Neuron (in vitro differentiated cells): Measurements from ENCODE around the gene TMEM178A.

Experiments used
- H2AFZ ChIP-seq: one replicate; pipeline ENCODE4 v1.6.1; 2013; ENCODE audit warnings: low read depth, mild to moderate bottlenecking, inconsistent platforms, low read length, moderate library complexity
- H3K27me3 ChIP-seq: one replicate; pipeline ENCODE4 v1.6.1; 2013; ENCODE audit warnings: low read length; ENCODE audit not compliant: insufficient read depth
- H3K36me3 ChIP-seq: one replicate; pipeline ENCODE4 v1.6.1; 2013; ENCODE audit warnings: low read length; ENCODE audit not compliant: insufficient read depth
- H3K4me1 ChIP-seq: one replicate; pipeline ENCODE4 v1.6.1; 2013; ENCODE audit warnings: low read length; ENCODE audit not compliant: insufficient read depth
- H3K4me3 ChIP-seq: 2 replicates; pipeline ENCODE4 v1.5.1; 2013; ENCODE audit warnings: mild to moderate bottlenecking, low read length, moderate library complexity
- H3K9me3 ChIP-seq: one replicate; pipeline ENCODE4 v1.6.1; 2013; ENCODE audit warnings: low read length

The TMEM178A gene

GRCh38 chr2:39730685-39731302, 65.1 kb downstream of the TMEM178A start:
- Histone ChIP-seq H3K9me3 (no peaks in the 10 kb centered on the region), H3K36me3 (no peaks in the 10 kb centered on the region), H3K4me3 (no peak overlapping the region), H3K4me1 (peaks cover 6% of the 10 kb centered on the region), H2AFZ (no peak overlapping the region), H3K27me3 (no peaks in the 10 kb centered on the region)

- no peaks in the 10 kb centered on the region for H3K9me3 ChIP-seq
- no peak overlapping the region for H3K4me3 ChIP-seq
- no peaks in the 10 kb centered on the region for H3K36me3 ChIP-seq
- H3K27me3 ChIP-seq: no peaks in the 10 kb centered on the region
- H2AFZ ChIP-seq: no peak overlapping the region
- peaks cover 13% of the 10 kb centered on the region for H3K4me1 ChIP-seq
Measured at GRCh38 chr2:39731546-39731945, 65.8 kb downstream of the TMEM178A start.

DNA sequence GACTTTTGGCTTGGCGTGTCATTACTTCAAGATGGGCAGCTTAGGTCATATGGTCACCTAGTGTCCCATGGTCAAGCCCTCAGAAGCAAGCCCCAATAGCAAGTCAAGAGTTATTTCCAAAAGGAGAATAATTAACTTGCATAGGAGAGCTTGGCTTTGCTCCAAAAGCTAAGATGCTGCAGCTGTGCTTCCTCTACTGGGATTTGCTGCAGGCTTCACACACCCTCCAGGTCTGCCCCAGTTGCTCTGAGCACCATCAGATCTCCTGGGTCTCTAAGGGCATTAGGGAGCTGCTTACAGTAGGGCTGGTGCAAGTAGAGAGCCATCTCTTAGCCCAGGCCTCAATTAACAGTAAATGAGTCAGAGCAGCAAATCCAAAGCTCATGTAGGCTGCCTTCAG, 66.8 kb downstream of the TMEM178A start:
- peaks cover 20% of the 10 kb centered on the region for H3K4me1 ChIP-seq

GRCh38 chr2:39733070-39733674, 67.5 kb downstream of the TMEM178A start:
- H3K36me3 ChIP-seq: no peaks in the 10 kb centered on the region
- H3K4me3 ChIP-seq: no peak overlapping the region
- peaks cover 20% of the 10 kb centered on the region for H3K4me1 ChIP-seq
- no peak overlapping the region for H2AFZ ChIP-seq
- no peaks in the 10 kb centered on the region for H3K27me3 ChIP-seq
- H3K9me3 ChIP-seq: no peaks in the 10 kb centered on the region

More for the DNA sequence above, 66.8 kb downstream of the TMEM178A start:
- no peak overlapping the region for H2AFZ ChIP-seq
- no peaks in the 10 kb centered on the region for H3K9me3 ChIP-seq
- H3K36me3 ChIP-seq: no peaks in the 10 kb centered on the region
- H3K27me3 ChIP-seq: no peaks in the 10 kb centered on the region
- H3K4me3 ChIP-seq: no peak overlapping the region

- H3K4me3 ChIP-seq: no peak overlapping the region
- H3K36me3 ChIP-seq: no peaks in the 10 kb centered on the region
- H2AFZ ChIP-seq: no peak overlapping the region
- H3K27me3 ChIP-seq: no peaks in the 10 kb centered on the region
- H3K9me3 ChIP-seq: no peaks in the 10 kb centered on the region
- peaks cover 20% of the 10 kb centered on the region for H3K4me1 ChIP-seq
Measured at GRCh38 chr2:39734445-39734844, 68.7 kb downstream of the TMEM178A start.

- no peaks in the 10 kb centered on the region for H3K36me3 ChIP-seq
- no peak overlapping the region for H3K4me3 ChIP-seq
- no peaks in the 10 kb centered on the region for H3K9me3 ChIP-seq
- H3K4me1 ChIP-seq: peaks cover 20% of the 10 kb centered on the region
- H2AFZ ChIP-seq: no peak overlapping the region
- no peaks in the 10 kb centered on the region for H3K27me3 ChIP-seq
Measured at GRCh38 chr2:39735648-39736047, 69.9 kb downstream of the TMEM178A start.

DNA sequence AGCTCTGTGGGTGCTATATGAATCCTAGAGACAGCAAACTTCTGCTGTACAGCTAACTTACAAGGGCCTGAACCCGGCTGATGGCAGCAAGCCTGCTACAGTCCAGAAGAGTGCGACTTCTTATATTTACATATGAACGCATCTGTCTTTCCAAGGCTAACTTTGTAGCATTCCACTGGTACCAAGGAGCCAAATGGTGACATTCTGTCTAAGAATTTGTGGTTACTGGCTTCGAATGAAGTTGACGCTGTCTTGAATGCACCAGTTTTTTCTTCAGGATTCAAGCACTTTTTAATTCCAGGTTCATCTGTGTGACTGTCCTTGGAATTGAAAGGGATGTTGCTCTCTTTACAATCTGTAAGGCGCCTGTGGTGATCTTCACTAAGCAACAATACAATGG, 70.9 kb downstream of the TMEM178A start:
- peaks cover 20% of the 10 kb centered on the region for H3K4me1 ChIP-seq
- H3K27me3 ChIP-seq: no peaks in the 10 kb centered on the region
- H3K4me3 ChIP-seq: no peak overlapping the region
- peaks cover 4% of the 10 kb centered on the region for H3K36me3 ChIP-seq
- no peaks in the 10 kb centered on the region for H3K9me3 ChIP-seq
- no peak overlapping the region for H2AFZ ChIP-seq

- H3K36me3 ChIP-seq: peaks cover 7% of the 10 kb centered on the region
- H2AFZ ChIP-seq: no peak overlapping the region
- H3K4me3 ChIP-seq: no peak overlapping the region
- H3K27me3 ChIP-seq: no peaks in the 10 kb centered on the region
- H3K4me1 ChIP-seq: peaks cover 20% of the 10 kb centered on the region
- no peaks in the 10 kb centered on the region for H3K9me3 ChIP-seq
Measured at GRCh38 chr2:39737661-39738060, 71.9 kb downstream of the TMEM178A start.

GRCh38 chr2:39738936-39739335, 73.2 kb downstream of the TMEM178A start:
- Histone ChIP-seq H3K27me3 (no peaks in the 10 kb centered on the region), H3K9me3 (no peaks in the 10 kb centered on the region), H3K4me1 (peaks cover 26% of the 10 kb centered on the region), H3K4me3 (no peak overlapping the region), H2AFZ (no peak overlapping the region), H3K36me3 (peaks cover 7% of the 10 kb centered on the region)

- no peaks in the 10 kb centered on the region for H3K9me3 ChIP-seq
- H3K36me3 ChIP-seq: peaks cover 7% of the 10 kb centered on the region
- peaks cover 26% of the 10 kb centered on the region for H3K4me1 ChIP-seq
- no peak overlapping the region for H3K4me3 ChIP-seq
- H3K27me3 ChIP-seq: no peaks in the 10 kb centered on the region
- no peak overlapping the region for H2AFZ ChIP-seq
Measured at GRCh38 chr2:39739386-39739785, 73.7 kb downstream of the TMEM178A start.

- no peak overlapping the region for H2AFZ ChIP-seq
- no peaks in the 10 kb centered on the region for H3K9me3 ChIP-seq
- peaks cover 7% of the 10 kb centered on the region for H3K36me3 ChIP-seq
- peaks cover 9% of the 10 kb centered on the region for H3K4me1 ChIP-seq
- no peak overlapping the region for H3K4me3 ChIP-seq
- no peaks in the 10 kb centered on the region for H3K27me3 ChIP-seq
Measured at GRCh38 chr2:39741871-39742270, 76.2 kb downstream of the TMEM178A start.

- Histone ChIP-seq H3K36me3 (peaks cover 7% of the 10 kb centered on the region), H3K4me3 (no peak overlapping the region)
Measured at GRCh38 chr2:39743269-39743776, 77.6 kb downstream of the TMEM178A start.

GRCh38 chr2:39755466-39755865, 89.7 kb downstream of the TMEM178A start:
- Histone ChIP-seq H3K4me3 (no peak overlapping the region), H2AFZ (no peak overlapping the region), H3K9me3 (no peaks in the 10 kb centered on the region), H3K27me3 (no peaks in the 10 kb centered on the region), H3K4me1 (no peaks in the 10 kb centered on the region), H3K36me3 (peaks cover 20% of the 10 kb centered on the region)

More at GRCh38 chr2:39743269-39743776, 77.6 kb downstream of the TMEM178A start:
- Histone ChIP-seq H3K9me3 (no peaks in the 10 kb centered on the region), H3K27me3 (no peaks in the 10 kb centered on the region), H3K4me1 (peaks cover 6% of the 10 kb centered on the region), H2AFZ (no peak overlapping the region)
